Erythroblast (primary cell): Measurements from ENCODE around the gene UFC1.
A peak's percentile ranks its signal among the peaks of the same experiment; 100 is the strongest.

Experiments
- DNase-seq, 2 experiments: peaks; one replicate each; lab custom pipeline; 2025; lab: John Stamatoyannopoulos, UW
- GATA1 ChIP-seq: IDR thresholded peaks from 2 replicates; pipeline ENCODE4 v1.6.1; 2011; ENCODE audit warnings: low read depth, mild to moderate bottlenecking, control low read depth, low read length, moderate library complexity
- POLR2A ChIP-seq: IDR thresholded peaks from 2 replicates; pipeline ENCODE4 v1.6.1; 2011; ENCODE audit warnings: mild to moderate bottlenecking, low read length

UFC1 gene

DNA sequence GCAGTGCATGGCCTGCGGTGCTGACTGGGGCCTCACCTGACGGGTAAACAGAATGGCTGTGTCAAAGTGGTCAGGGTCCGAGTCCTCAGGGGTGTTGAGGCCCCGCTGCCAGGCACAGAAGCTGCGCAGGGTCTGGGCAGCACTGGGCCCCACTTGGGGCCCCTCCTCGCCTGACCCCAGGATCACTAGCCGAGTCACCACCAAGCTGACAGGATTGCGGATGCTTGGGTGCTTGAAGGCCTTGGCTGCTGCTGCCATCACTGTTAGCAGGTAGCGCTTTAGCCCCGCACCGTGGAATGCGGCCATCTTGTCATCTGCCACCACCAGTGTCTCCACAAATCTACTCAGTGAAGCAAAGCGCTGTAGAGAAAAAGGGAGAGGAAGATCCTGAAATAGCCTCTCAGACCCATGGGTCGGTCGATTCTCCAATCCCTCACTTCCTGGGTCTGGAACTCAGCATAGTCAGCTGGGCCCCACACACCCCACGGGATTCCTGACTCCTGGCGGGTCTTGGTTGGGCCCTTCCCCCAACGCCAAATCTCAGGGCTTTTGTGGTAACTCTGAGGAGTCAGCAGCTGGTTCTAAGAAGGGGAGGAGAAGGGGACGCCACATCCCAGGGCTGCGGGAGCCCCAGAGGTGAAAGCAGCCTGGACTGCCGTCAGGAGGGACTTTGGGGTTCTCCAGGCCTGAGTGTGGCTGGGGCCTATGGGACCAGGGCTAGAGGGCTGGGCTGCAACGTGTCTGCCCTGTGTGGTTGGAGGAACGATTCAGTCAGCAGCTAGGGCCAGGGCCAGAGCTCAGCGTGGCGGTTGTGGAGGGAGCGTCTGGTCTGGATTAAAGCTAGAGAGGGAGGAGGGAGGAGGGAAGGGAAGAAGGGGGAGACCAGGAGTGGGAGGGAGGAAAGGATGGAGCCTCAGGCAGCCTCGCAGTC is 43.0 kb downstream of the UFC1 start:
- TF ChIP-seq GATA1 (no peak), POLR2A (no peak)
- no peak for DNase-seq

DNA sequence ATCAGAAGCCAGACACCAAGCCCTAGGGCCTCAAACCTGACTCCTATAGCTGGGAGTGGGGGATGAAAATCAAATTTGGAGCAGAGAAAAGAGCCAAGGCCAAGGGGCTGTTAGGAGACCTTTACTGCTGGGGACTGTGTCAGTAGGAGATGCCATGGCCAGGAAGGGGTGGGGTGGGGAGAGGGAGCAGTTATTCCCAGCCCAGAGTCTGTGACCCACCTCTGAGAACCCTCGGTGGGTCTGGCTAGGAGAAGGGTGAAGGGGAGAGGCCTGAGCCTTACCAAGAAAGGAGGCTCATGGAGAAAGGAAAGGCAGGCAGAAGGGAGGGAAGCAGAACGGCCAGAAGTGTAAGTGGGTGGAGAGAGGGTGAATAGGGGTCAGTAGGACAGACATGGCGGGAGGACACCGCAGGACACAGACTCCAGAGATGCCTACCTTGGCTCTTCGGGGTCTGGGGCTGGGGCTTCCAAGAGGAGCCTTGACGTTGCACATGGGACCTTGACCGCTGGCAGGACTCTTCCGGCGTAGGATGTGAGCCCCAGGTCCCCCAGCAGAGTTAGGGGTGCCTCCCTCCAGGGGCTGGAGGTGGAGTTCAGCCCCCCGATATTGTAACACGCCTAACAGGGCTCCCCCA is 43.9 kb downstream of the UFC1 start:
- no peak for DNase-seq

DNA sequence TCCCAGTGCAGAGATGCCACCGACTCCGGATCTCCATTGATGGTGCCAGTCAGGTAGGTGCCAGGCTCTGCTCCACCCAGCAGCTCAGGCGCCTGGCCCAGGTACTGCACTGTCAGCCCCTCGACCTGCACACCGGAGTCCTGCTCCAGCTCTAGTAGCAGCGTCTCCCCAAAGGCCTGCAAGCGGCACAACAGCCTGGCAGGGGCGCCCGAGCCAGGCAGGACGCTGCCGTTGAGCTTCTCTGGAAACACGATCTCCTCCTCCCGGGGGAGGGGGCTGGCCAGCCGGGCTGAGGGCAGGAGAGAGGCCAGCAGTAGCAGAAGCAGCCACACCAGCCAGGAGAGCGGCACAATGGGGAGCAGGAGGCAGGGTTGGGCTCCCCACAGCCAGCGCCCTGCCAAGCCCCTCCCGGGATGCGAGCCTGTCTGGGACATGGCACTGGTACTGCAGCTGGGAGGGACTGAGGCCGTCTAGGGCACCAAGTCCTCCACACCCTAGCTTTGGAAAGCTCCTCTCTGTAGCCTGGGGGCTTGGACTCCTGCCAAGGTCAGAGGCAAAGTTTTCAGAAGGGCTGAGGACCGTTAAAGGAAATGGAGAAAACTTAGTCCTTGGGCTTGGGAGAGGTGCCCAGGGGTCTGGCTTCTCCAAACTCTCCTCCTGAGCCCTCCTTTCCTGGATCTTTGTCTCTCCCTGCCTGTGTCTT is 44.6 kb downstream of the UFC1 start:
- DNase-seq: peak; percentile 20 to 36
- TF ChIP-seq POLR2A (no peak), GATA1 (no peak)

More for the DNA sequence above, 43.9 kb downstream of the UFC1 start:
- TF ChIP-seq GATA1 (no peak), POLR2A (no peak)

DNA sequence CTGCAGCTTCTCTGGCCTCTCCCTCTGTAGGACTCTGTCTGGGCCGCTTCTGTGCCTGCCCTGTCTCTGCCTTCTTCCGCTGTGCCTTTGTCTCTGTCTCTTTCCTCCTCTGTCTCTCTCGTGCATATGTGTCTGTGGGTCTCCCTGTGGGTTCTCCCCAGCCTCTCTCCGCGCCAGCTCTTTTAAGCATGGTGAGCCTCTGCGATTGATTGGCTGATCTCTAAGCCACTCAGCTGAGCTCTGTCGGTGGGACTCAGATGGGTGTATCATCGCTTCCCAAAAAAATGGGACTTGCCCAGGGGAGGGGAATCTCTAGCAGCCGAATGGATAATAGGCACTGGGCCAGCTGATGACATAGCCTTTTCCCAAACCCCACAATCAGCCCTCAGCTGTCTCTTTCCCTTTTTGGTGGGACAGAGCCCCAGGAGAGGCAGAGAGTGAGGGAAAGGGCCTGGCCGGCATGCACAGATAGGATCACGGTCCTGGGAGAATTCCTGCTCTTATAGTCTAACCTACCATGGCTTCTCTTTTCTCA is 45.2 kb downstream of the UFC1 start, which contains the start of gene ADAMTS4:
ADAMTS4 (minus strand) TSS at position 158 of the 535 bp plus-strand sequence. CDS start 427 bp downstream, outside the sequence.
- DNase-seq: no peak
- TF ChIP-seq GATA1 (no peak), POLR2A (no peak)

DNA sequence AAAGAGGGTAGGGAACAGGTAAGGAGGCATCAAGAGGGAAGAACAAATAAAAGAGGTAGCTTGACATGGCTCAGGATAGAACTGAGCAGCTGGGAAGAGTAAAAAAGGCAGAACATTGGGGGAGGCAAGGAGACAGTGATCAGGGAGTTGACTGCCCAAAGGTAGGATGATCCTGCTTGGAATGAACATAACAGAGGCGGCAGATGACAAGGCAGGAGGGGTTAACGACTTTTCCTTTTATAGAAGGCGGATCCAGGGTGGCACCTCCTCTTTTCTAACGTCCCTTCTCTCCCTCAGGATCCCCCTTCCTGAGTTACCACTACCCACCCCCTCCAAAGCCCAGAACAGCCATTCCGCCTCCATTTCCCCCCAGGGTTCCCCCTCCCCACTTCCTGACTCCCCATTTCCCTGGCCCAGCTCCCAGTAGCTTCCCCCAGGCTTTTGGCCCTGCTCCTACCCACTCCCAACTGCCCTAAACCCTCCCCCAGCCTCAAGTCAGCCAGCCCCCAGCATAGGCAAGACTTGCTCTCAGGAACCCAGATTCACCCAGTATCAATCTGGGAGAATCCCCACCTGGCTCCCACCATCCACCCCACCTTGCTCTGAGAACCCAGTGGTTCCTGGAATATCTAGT is 45.8 kb downstream of the UFC1 start:
- DNase-seq: no peak
- TF ChIP-seq GATA1: no peak
- no peak for TF ChIP-seq POLR2A

DNA sequence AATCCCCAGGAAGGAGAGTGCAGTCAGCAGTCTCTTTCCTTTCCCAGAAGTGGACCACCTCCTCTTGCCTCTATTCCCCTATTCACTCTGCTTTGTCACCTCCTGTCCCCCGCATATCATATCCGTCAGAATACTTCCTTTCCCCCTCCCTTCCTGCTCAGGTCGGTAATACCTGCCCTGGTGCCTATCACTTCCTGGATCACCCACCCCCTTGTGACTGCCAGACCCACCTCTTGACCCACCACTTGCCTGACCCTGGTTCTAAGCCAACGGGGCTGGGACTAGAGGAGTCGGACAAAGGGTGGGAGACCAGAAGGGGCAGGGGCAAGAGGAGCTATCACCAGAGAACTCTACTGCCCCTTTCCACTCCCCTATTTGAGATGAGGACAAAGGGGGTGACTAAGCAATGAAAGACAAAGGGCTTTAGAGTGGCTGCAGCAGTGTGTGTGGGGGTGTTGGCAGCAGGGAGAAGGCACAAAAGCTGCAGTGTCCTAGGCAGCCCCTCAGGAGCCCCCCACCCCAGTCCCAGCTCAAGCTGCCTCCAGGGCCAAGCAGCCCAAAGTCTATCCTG is 46.7 kb downstream of the UFC1 start:
- no peak for TF ChIP-seq POLR2A
- TF ChIP-seq GATA1: no peak
- no peak for DNase-seq

DNA sequence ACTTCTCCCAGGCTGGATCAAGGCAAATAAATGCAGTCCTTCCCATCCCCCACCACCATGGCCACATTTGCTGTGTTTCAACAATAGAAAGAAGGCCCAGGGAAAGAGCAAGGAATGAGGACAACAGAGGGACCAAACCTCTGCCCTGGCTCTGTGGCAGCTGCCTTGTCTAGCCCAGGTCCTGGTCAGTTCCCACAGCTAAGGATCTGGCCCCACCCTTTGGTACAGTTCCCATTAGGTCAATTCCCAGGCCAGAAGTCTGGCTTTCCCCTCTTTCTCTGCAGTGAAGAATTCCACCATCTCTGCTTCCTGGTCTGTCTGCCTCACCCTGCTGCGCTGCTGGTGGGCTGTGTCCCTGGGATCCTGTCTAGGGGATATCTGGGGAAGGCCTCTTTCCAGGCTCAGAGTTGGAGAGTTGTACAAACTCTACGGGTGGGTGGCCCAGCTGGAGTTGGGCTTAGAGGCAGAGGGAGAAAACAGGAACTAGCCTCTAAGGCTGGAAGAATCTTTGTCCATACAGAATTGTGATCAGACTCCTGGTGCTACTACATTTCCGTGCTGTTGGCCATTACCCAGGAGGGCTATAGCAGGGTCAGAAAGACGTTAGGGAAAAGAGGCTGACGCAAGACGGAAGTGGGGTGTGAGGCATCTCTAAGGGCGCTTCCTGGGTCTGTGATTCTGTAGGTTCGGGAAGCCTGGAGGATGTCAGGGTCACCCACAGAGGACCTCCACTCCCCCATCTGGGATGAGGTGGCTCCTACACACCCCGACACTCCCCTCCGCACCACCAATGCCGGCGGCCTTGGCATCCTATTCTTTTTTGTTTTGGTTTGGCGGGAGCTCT is 47.4 kb downstream of the UFC1 start:
- TF ChIP-seq GATA1 (no peak), POLR2A (no peak)
- no peak for DNase-seq

DNA sequence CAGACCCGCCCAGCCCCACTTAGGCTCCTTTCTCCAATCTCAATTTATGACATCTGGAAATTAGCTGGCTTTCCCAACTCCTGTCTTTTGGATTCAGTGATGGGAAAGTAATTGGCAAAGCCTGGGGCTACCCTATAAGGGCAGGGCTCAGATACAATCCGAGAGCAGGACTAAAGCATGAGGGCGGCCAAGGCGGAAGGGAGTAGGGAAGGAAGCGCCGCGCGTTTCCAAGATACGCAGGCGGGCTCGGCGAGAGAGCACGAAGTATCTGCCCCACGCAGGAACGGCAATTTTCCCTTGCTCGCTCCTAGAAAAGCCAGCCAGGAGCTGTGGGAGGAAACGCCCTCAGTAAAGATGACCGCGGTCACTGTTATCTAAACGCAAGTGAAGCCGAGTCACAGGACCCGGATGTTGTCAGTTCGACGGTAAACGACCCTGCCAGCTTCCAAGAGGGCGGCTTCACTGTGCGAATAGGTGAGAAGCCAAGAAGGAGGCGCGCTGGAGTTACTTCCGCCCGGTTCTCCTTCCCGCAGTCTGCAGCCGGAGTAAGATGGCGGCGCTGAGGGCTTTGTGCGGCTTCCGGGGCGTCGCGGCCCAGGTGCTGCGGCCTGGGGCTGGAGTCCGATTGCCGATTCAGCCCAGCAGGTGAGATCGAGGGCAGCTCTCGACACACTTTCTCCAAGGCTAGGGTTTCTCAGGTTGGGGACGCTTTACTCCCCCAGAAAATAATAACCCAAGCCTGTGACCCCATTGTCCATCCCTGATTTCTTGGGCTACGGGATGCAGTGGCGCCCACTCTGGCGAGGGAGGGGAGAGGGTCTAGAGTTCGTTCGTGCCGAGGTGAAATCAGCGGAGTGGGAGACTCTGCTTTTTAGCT is 48.3 kb downstream of the UFC1 start, which contains the start of gene NDUFS2:
NDUFS2 (plus strand) TSS at position 532 of the 877 bp plus-strand sequence; CDS start at position 551, 19 bp downstream.
- DNase-seq: peak; percentile 99
- TF ChIP-seq POLR2A (peak; percentile 95), GATA1 (no peak)

DNA sequence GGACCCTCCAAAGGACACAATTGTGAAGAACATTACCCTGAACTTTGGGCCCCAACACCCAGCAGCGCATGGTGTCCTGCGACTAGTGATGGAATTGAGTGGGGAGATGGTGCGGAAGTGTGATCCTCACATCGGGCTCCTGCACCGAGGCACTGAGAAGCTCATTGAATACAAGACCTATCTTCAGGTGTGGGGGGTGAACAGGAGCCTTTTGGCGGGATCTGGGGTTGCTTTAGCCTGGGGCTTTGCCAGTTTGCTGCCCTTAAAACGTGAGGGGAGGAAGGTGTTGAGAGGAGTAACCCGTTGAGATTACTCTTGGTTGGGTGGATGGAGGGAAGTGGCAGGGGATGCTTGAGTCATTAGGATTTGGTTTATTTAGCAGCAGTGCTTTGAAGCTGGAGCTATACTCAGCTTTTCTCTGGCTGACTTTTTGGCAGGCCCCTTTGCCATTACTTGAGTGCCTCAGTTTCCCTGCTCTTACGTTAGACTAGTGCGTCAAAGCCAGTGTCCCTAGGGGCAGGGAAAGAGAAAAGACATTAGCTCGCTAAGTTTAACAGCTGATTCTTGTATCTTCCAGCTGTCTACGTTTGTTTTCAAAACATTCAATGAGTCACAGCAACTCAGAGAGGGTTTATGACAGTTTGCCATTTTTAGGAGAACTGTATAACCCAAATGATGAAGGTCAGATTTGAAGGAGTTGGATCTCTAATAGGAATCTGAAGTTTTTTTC is 52.8 kb downstream of the UFC1 start:
- DNase-seq: no peak
- no peak for TF ChIP-seq POLR2A
- TF ChIP-seq GATA1: no peak

DNA sequence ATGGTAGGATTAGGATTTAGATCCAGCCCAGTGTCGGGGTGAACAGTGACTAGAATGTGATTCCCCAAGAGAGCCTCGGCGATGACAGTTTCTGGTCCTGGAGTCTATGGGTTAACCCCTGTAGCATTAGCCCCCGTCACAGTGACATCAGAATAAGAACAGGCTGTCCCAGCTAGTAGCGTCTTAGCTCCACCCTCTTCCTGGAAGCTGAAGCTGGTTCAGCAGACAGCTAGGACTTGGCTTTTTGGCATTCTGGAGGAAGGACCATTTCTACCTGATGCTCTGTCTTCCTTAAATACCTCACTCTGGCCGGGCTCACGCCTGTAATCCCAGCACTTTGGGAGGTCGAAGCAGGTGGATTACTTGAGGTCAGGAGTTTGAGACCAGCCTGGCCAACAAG is 53.4 kb downstream of the UFC1 start:
- DNase-seq: no peak
- TF ChIP-seq GATA1 (no peak), POLR2A (no peak)
